Neural crest cell (in vitro differentiated cells): ENCODE results near the gene NXPH4. TPM values are rescaled to one million over a fixed set of nuclear protein-coding genes. Genes with fewer than 3 reads are reported as not detected.

Experiments used
- DNase-seq: peaks from one replicate; pipeline ENCODE4 v3.0.0; 2021; ENCODE audit warnings: low read depth, mixed read lengths, low spot score
- H3K27ac Mint-ChIP-seq: one replicate; pipeline ENCODE4 v1.8.0; 2021; ENCODE audit warnings: mild to moderate bottlenecking, mixed read lengths; ENCODE audit not compliant: unreplicated experiment
- H3K27me3 Mint-ChIP-seq: 2 replicates; pipeline ENCODE4 v1.8.0; 2021; ENCODE audit warnings: low read depth, mild to moderate bottlenecking, mixed read lengths
- H3K36me3 Mint-ChIP-seq: 2 replicates; pipeline ENCODE4 v1.8.0; 2021; ENCODE audit warnings: low read depth, mild to moderate bottlenecking, mixed read lengths
- H3K4me1 Mint-ChIP-seq: 2 replicates; pipeline ENCODE4 v1.8.0; 2021; ENCODE audit warnings: mixed read lengths
- H3K4me3 Mint-ChIP-seq: one replicate; pipeline ENCODE4 v1.8.0; 2021; ENCODE audit warnings: mild to moderate bottlenecking, mixed read lengths
- H3K9me3 Mint-ChIP-seq: 2 replicates; pipeline ENCODE4 v1.8.0; 2021; ENCODE audit warnings: mixed read lengths
- total RNA-seq: library from RNA; stranded (reverse); gene quantifications from 2 replicates; pipeline ENCODE4 v1.2.1, GENCODE V29; 2021
- TF ChIP-seq, protein P1 (sequence below): fragments of 200-600 bp; sonication (generic); conservative IDR thresholded peaks from 2 replicates; pipeline ENCODE4 v1.5.0; 2021; ENCODE audit warnings: antibody characterized with exemption, mild to moderate bottlenecking

NXPH4 gene
- total RNA-seq, 1 donor from 2014 or later, result 0.91 TPM

GRCh38 chr12:57223191-57224165, 6.9 kb downstream of the NXPH4 start:
- Mint-ChIP-seq H3K9me3 (no peaks in the 10 kb centered on the region), H3K27me3 (peaks cover 88% of the 10 kb centered on the region), H3K4me1 (peaks cover 49% of the 10 kb centered on the region), H3K36me3 (no peaks in the 10 kb centered on the region), H3K27ac (no peak overlapping the region), H3K4me3 (peak overlapping the region; percentile 5)
- TF ChIP-seq, protein P1, sequence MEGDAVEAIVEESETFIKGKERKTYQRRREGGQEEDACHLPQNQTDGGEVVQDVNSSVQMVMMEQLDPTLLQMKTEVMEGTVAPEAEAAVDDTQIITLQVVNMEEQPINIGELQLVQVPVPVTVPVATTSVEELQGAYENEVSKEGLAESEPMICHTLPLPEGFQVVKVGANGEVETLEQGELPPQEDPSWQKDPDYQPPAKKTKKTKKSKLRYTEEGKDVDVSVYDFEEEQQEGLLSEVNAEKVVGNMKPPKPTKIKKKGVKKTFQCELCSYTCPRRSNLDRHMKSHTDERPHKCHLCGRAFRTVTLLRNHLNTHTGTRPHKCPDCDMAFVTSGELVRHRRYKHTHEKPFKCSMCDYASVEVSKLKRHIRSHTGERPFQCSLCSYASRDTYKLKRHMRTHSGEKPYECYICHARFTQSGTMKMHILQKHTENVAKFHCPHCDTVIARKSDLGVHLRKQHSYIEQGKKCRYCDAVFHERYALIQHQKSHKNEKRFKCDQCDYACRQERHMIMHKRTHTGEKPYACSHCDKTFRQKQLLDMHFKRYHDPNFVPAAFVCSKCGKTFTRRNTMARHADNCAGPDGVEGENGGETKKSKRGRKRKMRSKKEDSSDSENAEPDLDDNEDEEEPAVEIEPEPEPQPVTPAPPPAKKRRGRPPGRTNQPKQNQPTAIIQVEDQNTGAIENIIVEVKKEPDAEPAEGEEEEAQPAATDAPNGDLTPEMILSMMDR, result no peak
- no peak for DNase-seq

GRCh38 chr12:57224278-57224972, 7.8 kb downstream of the NXPH4 start:
- Mint-ChIP-seq H3K4me1 (peaks cover 49% of the 10 kb centered on the region), H3K9me3 (no peaks in the 10 kb centered on the region), H3K36me3 (no peaks in the 10 kb centered on the region), H3K27ac (no peak overlapping the region), H3K4me3 (no peak overlapping the region), H3K27me3 (peaks cover 81% of the 10 kb centered on the region)
- DNase-seq, result no peak
- TF ChIP-seq, protein P1, result no peak

DNA sequence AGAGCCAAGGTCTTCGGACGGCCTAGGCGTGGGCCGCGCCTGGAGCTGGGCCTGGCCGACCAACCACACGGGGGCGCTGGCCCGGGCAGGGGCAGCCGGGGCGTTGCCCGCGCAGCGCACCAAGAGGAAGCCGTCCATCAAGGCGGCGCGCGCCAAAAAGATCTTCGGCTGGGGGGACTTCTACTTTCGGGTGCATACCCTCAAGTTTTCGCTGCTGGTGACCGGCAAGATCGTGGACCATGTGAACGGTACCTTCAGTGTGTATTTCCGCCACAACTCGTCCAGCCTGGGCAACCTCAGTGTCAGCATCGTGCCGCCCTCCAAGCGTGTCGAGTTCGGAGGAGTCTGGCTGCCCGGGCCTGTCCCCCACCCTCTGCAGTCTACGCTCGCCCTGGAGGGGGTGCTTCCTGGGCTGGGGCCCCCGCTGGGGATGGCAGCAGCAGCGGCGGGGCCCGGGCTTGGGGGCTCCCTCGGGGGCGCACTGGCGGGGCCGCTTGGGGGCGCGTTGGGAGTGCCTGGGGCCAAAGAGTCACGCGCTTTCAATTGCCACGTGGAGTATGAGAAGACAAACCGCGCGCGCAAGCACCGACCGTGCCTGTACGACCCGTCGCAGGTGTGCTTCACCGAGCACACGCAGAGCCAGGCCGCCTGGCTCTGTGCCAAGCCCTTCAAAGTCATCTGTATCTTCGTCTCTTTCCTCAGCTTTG, 8.5 kb downstream of the NXPH4 start:
- H3K36me3 Mint-ChIP-seq, result no peaks in the 10 kb centered on the region
- no peak for DNase-seq
- no peak overlapping the region for H3K4me3 Mint-ChIP-seq
- no peaks in the 10 kb centered on the region for H3K9me3 Mint-ChIP-seq
- peaks cover 51% of the 10 kb centered on the region for H3K4me1 Mint-ChIP-seq
- H3K27ac Mint-ChIP-seq, result no peak overlapping the region
- TF ChIP-seq, protein P1, result peak; percentile 60
- H3K27me3 Mint-ChIP-seq, result peaks cover 82% of the 10 kb centered on the region

DNA sequence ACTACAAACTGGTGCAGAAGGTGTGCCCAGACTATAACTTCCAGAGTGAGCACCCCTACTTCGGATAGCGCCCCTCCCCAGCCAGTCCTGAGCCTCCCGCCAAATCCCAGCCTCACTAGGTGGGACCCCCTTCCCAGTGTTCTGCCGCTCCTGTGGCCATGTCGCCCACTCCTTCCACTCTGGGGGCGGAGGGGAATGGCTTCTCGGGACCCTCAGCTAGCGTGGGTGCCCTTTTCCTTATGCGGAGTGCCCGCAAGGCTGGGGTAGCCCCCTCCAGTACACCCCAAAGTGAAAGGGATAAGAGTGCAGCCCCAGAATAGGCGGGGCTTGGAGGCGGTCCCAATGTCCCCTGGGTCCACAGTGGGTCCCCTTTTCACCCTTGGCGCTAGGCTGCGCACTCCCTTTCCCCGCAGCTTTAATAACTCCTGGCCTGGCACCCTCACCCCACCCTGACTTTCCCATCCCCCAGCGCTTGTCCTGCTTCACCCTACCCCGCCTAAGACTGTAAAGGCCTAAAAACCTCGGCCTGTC, 9.2 kb downstream of the NXPH4 start:
- Mint-ChIP-seq H3K27me3 (peaks cover 80% of the 10 kb centered on the region), H3K4me1 (peaks cover 55% of the 10 kb centered on the region), H3K27ac (no peak overlapping the region), H3K36me3 (peaks cover 5% of the 10 kb centered on the region), H3K9me3 (no peaks in the 10 kb centered on the region), H3K4me3 (no peak overlapping the region)
- TF ChIP-seq, protein P1, result no peak
- no peak for DNase-seq
